DMS 273 treated with DMSO at 0.1 percent for 48 hours (cell line): ENCODE data around the gene SBF2.
A peak's percentile ranks its signal among the peaks of the same experiment; 100 is the strongest.
"Not testable (repeated sequence)": the region's sequence is repeated elsewhere in the genome, so short reads cannot be mapped to it uniquely, and the experiment has no call there.

Experiments
- DNase-seq: peaks from one replicate; lab custom pipeline; 2025; lab: John Stamatoyannopoulos, UW

The SBF2 gene

DNA sequence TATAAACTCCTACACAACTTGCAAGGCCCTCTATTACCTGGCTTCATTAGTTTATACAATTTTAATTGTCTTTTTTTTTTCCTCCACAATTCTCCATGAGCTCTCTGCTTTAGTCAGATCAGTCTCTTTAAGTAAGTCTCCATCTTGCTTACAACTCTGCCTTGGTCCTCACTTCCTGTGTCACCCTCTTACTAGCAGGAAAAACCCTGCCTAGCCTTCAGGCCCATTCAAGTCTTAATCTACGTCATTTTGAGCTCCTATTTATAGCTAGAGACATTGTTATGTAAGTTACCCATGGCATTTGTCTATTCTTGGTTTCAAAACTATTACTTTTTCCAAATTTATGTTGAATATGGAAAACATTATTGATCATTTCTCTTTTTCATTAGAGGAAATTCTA, 177.4 kb downstream of the SBF2 start:
- no peak for DNase-seq

DNA sequence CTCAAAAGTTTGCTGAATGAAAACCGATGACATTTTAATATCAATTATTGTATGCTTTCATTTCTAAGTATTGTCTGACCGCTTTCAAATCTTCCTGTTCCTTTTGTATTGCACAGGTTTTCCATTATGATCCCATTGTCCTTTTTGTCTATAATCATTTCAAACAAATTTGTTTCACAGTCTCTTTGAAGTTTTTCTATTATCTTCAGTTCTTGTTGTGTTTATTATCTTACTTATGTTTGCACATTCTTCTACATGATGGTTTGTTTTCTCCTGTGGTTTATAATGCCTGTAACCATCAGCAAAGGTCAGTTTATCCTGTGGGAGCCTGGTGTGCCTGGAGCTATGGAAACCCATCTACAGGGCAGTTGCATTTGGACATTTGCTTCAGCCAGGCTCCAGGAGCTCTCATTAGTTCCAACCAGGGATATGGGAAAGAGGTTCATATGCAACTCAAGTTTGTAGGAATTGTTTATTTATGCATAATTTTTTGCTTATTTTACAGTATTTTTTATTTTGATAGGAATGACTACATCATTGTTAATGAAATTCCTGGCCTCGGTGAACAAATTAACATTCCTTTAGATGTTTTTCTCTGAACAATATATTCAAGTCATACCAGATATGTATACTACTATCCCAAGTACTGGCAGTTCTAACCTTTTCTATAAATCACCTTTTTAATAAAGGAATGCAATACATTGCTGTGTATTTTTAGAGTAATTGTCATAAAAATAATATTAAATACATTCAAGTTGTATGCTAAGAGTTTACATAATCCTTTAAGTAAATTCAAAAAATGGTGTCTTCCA, 179.2 kb downstream of the SBF2 start:
- DNase-seq: no peak

DNA sequence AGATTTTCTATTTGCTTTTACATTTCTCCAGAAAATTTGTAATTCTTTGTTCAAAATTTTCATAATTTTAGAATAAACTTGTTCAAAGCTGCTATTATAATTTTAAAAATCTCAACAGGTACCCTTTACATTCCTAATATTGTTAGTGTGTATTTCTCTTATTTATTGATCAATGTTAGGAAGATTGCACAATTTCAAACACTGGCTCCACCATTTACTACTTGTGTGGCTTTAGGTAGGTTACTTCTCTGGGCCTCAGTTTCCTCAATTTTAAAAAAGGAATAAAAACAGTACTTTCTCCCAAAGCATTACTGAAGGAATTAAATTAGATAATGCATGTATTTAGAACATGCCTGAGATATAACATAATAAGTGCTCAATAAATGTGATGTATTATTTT, 180.2 kb downstream of the SBF2 start:
- DNase-seq: no peak

DNA sequence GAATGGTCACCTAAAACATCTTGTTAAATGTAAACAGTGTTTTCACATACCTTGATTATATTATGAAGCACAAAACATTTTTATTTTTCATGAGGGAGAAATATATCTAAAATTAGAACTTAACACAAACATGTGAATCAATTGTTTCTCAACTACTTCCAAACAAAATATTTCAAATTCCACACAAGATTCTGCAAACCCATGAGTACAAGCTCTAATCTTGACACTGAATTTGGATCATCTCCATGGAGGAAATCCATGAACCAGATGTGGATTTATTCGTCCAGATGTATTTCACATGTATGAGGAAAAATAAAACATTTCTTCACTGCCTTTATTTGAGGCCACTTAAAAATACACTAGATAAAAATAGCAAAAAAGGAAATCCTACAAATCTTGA, 184.2 kb downstream of the SBF2 start:
- no peak for DNase-seq

DNA sequence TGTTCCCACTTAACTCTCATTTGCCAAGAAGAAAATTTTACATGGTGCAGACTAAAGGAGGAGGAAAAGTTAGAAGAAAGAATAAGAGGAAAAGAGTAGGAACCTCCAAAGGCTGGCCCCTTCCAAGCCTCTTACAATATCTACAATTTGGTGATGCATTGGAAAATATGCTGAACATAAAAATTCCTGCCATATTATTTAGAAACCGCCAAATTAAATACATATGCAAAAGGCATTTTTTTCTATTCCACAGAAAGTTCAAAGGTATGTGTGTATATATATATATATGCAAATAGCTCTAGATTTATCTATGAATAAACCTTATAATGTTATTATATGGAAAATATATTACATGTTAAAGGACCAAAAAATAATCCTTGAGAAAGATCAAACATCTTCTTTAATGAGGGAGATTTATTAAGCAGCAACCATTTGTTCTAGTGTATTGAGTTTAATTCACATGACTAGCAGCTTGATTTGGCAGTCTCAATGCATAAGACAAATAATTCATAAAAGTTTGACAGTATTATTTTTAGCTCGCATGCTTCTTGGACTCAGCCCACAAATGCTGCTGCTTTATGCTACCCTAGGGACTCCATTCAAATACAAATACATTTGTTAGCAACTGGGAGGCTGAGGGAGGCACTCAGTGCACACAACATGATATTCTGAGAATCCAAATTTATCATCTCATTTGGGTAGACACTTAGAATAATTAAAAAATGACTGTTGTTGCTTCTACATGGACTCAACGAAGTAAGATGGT, 184.9 kb downstream of the SBF2 start:
- no peak for DNase-seq

DNA sequence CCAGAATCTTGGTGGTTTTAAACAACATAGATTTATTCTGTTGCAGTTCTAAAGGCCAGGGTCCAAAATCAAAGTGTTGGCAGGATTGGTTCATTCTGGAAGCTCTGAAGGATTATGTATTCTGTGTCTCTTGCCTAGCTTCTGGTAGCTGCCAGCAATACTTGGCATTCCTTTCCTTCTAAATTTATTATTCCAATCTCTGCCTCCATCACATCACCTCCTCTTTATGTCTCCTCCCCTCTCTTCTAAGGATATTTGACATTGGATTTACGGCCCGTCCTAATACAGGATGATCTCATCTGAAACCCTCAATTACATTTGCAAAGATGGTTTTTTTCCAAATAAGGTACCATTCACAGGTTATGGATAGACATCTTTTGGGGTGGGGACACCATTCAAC, 186.5 kb downstream of the SBF2 start:
- no peak for DNase-seq

DNA sequence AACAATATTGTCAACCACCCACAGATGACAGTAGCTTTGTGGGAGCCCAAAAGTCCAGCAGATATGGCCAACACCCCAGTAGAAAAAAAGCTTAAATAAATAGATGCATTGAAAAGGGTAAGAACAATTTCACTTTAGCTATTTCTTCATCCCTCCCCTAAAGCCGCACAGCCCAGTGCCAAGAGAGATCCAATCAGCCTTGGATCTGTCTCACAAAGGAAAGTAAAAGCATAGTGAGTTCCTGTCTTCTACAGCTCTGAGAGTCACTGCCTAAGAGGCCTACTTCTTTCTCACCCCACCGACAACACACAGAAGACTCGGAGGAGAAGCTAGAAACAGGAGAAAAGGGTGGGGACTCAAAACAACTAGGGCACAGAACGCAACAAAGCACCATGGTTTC, 196.4 kb downstream of the SBF2 start:
- DNase-seq: no peak

DNA sequence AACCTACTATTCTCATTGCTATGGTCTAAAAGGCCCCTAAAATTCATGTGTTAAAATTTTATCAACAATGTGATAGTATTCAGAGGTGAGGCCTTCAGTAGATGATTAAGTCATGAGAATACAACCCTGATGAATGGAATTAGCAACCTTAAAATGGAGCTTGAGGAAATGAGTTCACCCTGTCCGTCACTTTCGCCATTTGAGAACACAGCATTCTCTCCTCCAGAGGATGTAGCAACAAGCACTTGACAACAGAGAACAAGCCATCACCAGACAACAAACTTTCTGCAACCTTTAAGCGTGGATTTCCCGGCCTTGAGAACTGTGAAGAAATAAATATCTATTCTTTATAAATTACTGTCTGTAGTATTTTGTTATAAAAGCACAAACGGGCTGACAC, 197.0 kb downstream of the SBF2 start:
- no peak for DNase-seq

DNA sequence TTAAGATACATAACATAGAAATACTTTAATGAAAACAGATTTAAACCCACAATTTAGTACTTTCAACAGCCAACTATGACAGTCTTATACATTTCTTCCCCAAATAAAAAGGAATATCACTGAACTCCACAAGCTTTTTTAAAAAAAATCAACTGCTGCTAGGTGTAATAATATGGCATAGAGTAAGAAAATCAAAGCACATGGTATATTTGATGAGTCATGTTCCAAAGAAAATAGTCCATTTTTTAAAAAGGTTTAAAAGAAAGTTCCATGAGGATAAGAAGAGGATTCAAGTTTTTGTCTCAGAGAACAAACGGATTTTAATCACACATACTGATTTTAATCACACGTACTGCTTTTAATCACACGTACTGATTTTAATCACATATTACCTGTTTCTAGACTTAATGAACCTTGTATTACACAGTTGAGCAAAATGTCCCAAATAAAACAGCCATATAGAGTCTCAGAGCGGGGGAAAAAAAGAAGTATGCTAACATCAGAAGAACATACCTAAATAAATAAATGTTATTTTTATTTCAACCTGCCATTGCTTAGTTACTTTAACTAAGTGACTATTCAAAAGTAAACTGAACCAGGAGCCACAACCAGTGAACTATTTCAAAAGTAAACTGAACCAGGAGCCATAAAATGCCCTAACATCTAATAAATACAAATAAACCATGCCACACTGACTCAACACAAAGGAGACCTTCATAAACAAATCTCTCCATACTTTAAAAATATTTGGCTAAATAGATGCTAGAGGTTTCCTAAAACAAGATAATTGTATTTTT, 198.4 kb downstream of the SBF2 start:
- DNase-seq: no peak

DNA sequence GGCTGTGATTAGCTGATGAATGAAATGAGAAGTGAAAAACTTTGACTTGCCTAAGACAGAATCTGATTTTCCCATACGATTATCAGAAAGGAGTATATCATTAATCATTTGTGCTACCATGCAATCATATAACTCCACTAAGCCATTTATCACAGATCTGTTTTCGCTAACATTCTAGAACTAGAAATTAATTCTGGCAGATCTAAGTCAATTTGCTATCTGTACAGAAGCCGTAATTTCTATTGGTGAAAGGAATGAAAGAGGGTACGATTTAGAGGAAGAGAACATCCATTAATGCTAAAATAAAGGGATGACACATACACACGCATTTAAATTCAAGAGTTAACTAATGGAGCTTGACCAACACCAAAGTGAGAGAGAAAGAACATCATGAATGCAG, 201.6 kb downstream of the SBF2 start:
- DNase-seq: no peak

DNA sequence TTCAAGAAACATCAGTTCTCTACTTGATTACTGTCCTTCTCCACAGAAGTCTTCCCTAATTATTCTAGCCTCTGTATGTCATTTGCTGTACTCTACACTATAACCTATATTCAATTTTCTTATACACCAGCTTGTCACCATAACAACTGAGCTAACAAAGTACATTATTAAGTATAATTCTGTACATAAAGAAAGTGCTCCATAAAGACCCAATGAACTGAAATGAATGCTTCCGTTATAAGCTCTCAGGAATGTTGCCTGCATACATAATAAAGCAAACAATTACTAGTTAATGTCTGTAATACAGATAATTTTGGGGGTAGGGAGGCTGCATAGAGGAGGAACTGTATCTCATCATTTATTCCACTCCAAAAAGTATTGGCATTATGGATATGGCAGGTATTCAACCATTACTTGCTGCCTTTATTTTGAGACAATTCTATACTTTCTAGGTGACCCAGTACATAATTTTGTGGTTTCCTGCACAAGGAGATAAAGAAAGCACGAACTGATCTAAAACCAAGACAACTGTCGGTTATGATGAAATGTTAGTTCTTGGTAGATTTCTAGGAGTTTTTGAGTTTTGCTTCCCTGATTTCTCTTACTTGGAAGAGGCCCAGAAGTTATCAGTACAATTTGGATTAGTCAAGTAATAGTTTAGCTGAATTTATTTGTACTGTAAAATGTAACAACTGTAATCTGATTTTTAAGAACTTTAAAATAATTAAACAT, 202.5 kb downstream of the SBF2 start:
- DNase-seq: no peak

DNA sequence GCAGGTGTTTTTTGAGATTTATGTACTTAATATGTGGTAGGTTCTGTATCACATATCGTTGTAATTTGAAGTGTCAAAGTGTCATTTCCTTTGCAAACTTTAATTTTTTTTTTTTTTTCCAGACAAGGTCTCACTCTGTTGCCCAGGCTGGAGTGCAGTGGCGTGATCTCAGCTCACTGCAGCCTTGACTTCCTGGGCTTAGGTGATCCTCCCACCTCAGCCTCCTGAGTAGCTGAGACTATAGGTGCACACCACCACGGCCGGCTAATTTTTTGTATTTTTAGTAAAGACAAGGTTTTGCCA, 206.1 kb downstream of the SBF2 start:
- DNase-seq: not testable (repeated sequence)

DNA sequence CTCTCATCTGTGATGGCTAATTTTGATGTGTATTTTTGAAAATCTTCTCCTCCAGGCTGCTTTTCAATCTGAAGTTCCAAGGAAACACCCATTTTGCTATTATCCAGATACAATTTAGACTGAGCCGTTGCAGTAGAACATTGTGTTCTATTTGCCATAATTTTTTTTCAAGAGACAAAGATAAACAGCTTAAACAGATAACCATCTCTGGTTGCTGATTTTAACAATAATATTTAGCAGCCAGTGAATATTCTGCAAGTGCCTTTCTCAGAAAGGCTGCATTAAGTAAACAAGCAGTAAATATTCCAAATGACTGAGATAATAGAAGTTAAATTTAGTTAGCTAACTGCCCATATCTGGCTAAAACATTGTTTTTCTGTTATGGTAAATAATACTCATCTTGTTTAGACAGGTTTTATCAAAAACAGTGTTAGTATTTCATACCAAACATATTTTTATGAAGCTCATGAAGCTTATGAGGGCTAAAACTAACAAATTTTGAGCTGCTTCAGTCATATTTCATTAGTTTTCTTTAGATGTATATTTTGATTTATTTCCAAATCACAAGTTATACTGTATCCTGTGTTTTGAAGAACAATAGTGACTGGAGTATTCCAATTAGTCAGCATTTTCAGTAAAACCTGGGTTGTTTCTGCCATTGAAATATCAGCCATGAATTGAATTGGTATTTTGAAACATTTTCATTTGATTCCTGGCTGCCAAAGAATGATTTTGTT, 206.7 kb downstream of the SBF2 start:
- DNase-seq: no peak

DNA sequence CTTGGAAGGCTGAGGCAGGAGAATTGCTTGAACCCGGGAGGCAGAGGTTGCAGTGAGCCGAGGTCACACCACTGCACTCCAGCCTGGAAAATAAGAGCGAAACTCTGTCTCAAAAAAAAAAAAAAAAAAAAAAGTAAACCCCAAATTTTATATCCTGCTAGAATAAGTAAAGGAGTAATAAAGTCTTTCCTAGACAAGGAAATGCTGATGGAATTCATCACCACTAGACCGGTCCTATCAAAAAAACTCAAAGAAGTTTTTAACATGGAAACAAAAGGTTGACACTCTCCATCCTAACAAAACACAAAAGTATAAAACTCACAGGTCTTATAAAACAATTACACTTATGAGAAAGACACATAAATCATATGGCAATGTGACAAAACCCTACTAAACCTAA, 213.9 kb downstream of the SBF2 start:
- no peak for DNase-seq

DNA sequence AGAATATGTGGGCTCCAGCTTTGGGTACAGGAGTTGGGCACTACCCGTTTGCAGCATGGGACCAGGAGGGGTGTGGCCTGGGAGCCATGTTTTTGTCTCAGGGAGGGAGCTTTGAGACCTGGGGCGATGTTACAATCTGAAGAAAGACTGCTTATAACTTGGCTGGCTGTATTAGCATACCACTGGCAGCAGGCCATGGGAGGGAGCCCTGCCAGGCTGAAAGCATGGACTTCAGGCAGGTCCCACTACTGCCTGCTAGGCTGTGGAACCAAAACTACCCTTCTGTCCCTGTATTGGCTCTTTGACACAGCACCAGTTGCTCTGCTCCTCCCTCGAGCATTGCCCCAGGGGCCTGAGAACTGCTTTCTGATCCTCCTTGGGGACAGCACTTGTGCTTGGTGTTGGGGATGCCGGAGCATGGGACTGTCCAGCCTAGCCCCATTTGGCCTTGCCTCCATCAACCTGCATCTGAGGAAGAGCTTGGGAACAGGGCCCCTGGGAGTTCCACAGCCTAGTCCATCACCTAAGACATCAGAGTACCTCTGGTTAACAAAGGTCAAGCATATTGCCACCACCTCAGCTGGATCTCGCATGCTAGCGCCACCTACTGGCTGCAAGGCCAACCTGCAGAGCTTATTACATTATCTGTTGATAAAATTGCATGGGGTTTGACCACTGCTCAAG, 217.4 kb downstream of the SBF2 start:
- peak; percentile 11 for DNase-seq

DNA sequence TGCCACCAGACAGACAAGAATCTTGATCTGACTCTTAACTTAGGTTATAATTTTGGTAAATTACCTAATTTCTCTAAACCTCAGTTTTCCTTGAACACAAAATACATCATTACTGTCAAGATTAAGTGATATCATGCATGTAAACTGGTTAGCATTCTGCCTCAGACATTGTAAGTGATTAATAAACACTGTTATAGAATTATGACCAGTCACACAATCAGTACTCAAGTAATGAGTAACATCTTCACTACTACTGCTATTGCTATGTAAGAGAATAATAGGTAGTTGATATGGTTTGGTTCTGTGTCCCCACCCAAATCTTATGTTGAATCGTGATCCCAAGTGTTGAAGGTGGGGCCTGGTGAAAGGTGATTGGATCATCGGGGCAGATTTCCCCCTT, 218.9 kb downstream of the SBF2 start:
- no peak for DNase-seq

DNA sequence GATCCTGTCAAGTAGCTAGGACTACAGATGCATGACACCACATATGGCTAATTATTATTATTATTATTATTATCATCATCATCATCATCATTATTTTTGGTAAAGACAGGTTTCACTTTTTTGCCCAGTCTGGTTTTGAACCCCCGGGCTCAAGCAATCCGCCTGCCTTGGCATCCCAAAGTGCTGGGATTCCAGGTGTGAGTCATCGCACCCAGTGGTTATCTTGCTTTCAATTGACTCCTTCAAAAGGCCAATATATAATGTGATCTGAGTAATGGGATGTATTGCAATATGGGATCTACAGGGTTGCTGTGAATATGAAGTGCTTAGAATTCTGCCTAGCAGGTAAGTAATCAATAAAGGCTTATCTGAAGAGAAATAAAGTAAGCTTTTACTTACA, 221.2 kb downstream of the SBF2 start:
- DNase-seq: no peak

DNA sequence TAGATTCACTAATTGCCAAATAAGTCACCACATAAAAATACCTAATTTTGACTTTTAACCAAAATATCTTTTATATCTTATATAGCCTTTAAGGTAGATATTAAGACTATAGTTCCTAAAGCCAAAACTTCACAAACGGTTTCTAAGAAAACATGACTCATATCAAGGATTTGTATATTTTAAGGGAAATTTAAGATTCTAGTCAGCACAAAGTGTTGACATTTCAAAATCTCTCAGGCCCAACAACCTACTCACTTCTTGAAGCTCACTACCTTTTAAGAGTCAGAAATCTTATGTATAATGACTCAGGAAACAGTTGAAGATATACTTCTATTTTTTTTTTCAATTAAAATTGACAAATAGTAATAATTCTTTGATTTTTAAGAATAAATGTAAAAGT, 221.9 kb downstream of the SBF2 start:
- no peak for DNase-seq

DNA sequence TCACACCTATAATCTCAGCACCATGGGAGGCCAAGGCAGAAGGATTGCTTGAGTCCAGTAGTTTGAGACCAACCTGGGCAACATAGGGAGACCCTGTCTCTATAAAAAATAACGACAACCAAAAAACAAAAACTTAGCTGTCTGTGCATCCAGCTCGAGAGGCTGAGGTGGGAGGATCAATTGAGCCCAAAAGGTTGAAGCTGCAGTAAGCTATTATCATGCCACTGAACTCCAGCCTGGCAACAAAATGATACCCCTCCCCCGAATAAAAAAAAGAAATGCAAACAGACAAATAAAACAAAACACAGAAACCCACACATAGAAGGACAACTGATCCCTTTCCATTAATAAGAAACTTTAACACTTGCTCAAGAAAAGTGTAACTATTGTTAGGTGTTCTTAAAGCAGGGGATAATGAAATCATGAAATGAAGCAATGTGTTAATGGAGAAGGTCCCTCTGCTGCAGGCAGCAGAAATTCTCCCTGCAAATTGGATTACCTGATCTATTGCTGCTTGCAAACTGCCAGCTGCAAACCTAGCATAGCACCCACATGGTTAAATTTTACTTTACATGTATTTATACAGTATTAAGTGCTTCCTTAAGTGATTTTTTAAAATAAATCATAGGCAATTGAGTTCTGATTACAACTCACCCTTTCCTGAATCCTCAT, 226.3 kb downstream of the SBF2 start:
- no peak for DNase-seq

DNA sequence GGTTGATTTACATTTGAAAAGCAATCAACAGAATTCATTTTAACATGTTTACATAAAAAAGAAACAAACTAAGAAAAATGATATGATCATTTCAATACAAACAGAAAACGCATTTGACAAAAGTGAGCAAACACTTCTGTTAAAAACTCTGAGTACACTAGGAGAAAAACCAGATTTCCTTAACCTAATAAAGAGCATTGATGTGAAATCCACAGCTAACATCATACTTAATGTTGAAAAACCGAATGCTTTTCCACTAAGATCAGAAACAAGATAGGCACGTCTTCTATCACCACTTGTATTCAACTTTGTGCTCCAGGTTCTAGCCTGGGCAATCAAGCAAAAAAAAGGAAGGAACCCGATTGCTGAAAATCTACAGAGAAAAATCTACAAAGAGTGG, 227.6 kb downstream of the SBF2 start:
- DNase-seq: no peak
